ENCODE results near the gene MARCHF2.

The MARCHF2 gene

GRCh38 chr19:8392017-8392591, 21.0 kb upstream of the MARCHF2 start:
- Histone ChIP-seq H3K36me3 (replicated peaks; ENCODE audit: insufficient read depth, low read length) (no peaks in the 10 kb centered on the region), H3F3A (ENCODE audit: insufficient read depth, low read length) (no peaks in the 10 kb centered on the region; the same call in 1 of the 2 replicates), H3K79me2 (ENCODE audit: low read length) (peaks cover 61% of the 10 kb centered on the region), H2AFZ (ENCODE audit: low read length) (no peak overlapping the region), H3K9me2 (replicated peaks; ENCODE audit: insufficient read depth, low read length) (no peaks in the 10 kb centered on the region), H3K4me1 (ENCODE audit: low read length) (peaks cover 12% of the 10 kb centered on the region), H3K27ac (ENCODE audit: low read length) (no peak overlapping the region), H3K9ac (ENCODE audit: low read length) (no peak overlapping the region), H4K20me1 (ENCODE audit: insufficient read depth, low read length) (peaks cover 11% of the 10 kb centered on the region; the same call in 1 of the 2 replicates), H3K9me3 (replicated peaks; ENCODE audit: insufficient read depth, low read length) (no peaks in the 10 kb centered on the region), H3K27me3 (replicated peaks; ENCODE audit: insufficient read depth, low read length) (no peaks in the 10 kb centered on the region), H3K4me3 (ENCODE audit: low read length) (no peak overlapping the region), H3K4me2 (ENCODE audit: low read depth, low read length) (no peak overlapping the region)
- TF ChIP-seq EZH2phosphoT487 (IDR thresholded peaks at IDR 0.05; ENCODE audit: low read length) = no peak
- no peak for TF ChIP-seq EZH2 (optimal IDR thresholded peaks at IDR 0.05; ENCODE audit: low read depth, low read length)
- TF ChIP-seq, protein P1, sequence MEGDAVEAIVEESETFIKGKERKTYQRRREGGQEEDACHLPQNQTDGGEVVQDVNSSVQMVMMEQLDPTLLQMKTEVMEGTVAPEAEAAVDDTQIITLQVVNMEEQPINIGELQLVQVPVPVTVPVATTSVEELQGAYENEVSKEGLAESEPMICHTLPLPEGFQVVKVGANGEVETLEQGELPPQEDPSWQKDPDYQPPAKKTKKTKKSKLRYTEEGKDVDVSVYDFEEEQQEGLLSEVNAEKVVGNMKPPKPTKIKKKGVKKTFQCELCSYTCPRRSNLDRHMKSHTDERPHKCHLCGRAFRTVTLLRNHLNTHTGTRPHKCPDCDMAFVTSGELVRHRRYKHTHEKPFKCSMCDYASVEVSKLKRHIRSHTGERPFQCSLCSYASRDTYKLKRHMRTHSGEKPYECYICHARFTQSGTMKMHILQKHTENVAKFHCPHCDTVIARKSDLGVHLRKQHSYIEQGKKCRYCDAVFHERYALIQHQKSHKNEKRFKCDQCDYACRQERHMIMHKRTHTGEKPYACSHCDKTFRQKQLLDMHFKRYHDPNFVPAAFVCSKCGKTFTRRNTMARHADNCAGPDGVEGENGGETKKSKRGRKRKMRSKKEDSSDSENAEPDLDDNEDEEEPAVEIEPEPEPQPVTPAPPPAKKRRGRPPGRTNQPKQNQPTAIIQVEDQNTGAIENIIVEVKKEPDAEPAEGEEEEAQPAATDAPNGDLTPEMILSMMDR (IDR thresholded peaks at IDR 0.05; ENCODE audit: low read length) = no peak
- no peak for DNase-seq

- DNase-seq = no peak
- no peak overlapping the region for H2AFZ ChIP-seq (ENCODE audit: low read length)
- no peaks in the 10 kb centered on the region for H3K36me3 ChIP-seq (replicated peaks; ENCODE audit: insufficient read depth, low read length)
- no peak overlapping the region for H3K9ac ChIP-seq (ENCODE audit: low read length)
- no peaks in the 10 kb centered on the region for H3K27me3 ChIP-seq (replicated peaks; ENCODE audit: insufficient read depth, low read length)
- no peaks in the 10 kb centered on the region for H3K9me2 ChIP-seq (replicated peaks; ENCODE audit: insufficient read depth, low read length)
- TF ChIP-seq, protein P1 (IDR thresholded peaks at IDR 0.05; ENCODE audit: low read length) = no peak
- H3K4me1 ChIP-seq (ENCODE audit: low read length) = peaks cover 13% of the 10 kb centered on the region
- H4K20me1 ChIP-seq (ENCODE audit: insufficient read depth, low read length) = peaks cover 19% of the 10 kb centered on the region; the same call in 1 of the 2 replicates
- H3K79me2 ChIP-seq (ENCODE audit: low read length) = peaks cover 73% of the 10 kb centered on the region
- no peak overlapping the region for H3K27ac ChIP-seq (ENCODE audit: low read length)
- no peak overlapping the region for H3K4me2 ChIP-seq (ENCODE audit: low read depth, low read length)
- no peaks in the 10 kb centered on the region for H3K9me3 ChIP-seq (replicated peaks; ENCODE audit: insufficient read depth, low read length)
- no peak overlapping the region for H3K4me3 ChIP-seq (ENCODE audit: low read length)
- H3F3A ChIP-seq (ENCODE audit: insufficient read depth, low read length) = no peaks in the 10 kb centered on the region; the same call in 1 of the 2 replicates
These were observed 19.8 kb upstream of the MARCHF2 start for GRCh38 chr19:8393192-8393870.

DNA sequence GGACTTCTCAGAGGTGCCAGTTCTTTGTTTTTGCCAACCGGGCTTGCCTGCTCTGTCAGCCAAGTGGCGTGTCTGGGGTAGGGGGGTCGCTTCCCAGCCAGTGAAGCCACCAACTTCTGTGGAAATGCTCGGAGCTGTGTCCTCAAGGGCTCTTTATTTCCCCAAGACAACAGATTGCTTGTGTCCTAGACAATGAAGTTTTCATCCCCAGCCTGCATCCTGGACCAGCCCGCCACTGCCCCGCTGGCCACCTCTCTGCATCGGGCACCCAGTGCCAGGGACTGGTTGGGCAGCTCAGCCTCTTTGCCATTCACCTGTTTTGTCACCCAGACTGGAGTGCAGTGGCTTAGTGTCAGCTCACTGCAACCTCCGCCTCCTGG, 19.2 kb upstream of the MARCHF2 start:
- Histone ChIP-seq H3K9me3 (replicated peaks; ENCODE audit: insufficient read depth, low read length) (no peaks in the 10 kb centered on the region), H3K27ac (ENCODE audit: low read length) (no peak overlapping the region), H3K9ac (ENCODE audit: low read length) (no peak overlapping the region), H3K4me1 (ENCODE audit: low read length) (peaks cover 13% of the 10 kb centered on the region), H3K27me3 (replicated peaks; ENCODE audit: insufficient read depth, low read length) (no peaks in the 10 kb centered on the region), H4K20me1 (ENCODE audit: insufficient read depth, low read length) (peaks cover 19% of the 10 kb centered on the region; the same call in 1 of the 2 replicates), H3F3A (ENCODE audit: insufficient read depth, low read length) (no peaks in the 10 kb centered on the region; the same call in 1 of the 2 replicates), H3K9me2 (replicated peaks; ENCODE audit: insufficient read depth, low read length) (no peaks in the 10 kb centered on the region), H3K4me2 (ENCODE audit: low read depth, low read length) (no peak overlapping the region), H3K36me3 (replicated peaks; ENCODE audit: insufficient read depth, low read length) (no peaks in the 10 kb centered on the region), H2AFZ (ENCODE audit: low read length) (no peak overlapping the region), H3K4me3 (ENCODE audit: low read length) (no peak overlapping the region), H3K79me2 (ENCODE audit: low read length) (peaks cover 76% of the 10 kb centered on the region)
- TF ChIP-seq EZH2 (optimal IDR thresholded peaks at IDR 0.05; ENCODE audit: low read depth, low read length) (no peak), EZH2phosphoT487 (IDR thresholded peaks at IDR 0.05; ENCODE audit: low read length) (no peak)
- TF ChIP-seq, protein P1 (IDR thresholded peaks at IDR 0.05; ENCODE audit: low read length) = no peak
- DNase-seq = no peak
